ENCODE data around the gene EPOP.

Gene EPOP

DNA sequence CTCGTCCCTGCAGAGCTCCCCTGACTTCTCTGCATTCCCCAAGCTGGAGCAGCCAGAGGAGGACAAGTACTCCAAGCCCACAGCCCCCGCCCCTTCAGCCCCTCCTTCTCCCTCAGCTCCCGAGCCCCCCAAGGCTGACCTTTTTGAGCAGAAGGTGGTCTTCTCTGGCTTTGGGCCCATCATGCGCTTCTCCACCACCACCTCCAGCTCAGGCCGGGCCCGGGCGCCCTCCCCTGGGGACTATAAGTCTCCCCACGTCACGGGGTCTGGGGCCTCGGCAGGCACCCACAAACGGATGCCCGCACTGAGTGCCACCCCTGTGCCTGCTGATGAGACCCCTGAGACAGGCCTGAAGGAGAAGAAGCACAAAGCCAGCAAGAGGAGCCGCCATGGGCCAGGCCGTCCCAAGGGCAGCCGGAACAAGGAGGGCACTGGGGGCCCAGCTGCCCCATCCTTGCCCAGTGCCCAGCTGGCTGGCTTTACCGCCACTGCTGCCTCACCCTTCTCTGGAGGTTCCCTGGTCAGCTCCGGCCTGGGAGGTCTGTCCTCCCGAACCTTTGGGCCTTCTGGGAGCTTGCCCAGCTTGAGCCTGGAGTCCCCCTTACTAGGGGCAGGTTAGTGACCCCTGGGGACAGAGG, 41.7 kb upstream of the EPOP start:
- Histone ChIP-seq H3K4me2 (ENCODE audit: low read depth, low read length, poor library complexity, severe bottlenecking) (no peak overlapping the region), H3K36me3 (ENCODE audit: low read length) (peaks cover 3% of the 10 kb centered on the region; the same call in 1 of the 2 replicates)

DNA sequence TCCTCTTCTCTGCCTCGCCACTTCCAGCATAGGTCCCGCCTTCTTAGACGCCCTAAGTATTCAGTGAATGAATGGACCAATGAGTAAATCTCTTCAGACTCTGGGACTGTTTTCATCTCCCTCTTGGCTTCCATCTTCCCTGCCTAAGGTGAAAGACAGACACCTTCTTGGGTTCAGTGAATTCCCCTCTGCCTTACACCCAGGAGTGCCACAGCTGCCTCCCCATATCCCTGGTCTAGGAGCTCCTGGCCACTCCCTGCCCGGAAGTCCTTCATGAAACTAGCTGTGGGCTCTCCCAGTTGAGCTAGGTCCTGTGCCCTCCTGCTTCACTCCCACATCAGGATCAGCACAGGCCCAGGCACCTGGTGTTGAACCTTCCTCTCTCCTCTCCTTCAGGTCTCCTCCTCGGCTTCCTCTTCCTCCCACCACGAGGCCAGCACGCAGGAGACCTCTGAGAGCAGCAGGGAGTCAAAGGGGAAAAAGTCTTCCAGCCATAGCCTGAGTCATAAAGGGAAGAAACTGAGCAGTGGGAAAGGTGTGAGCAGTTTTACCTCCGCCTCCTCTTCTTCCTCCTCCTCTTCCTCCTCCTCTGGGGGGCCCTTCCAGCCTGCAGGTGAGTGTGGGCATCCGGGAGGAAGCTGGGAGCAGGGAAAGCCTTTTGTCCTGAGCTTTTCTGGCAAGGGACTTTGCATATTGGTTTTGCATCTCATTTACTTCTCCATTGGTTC, 40.6 kb upstream of the EPOP start:
- Histone ChIP-seq H3F3A (ENCODE audit: insufficient read depth) (no peaks in the 10 kb centered on the region), H3K79me2 (ENCODE audit: insufficient read depth, low read length) (no peaks in the 10 kb centered on the region), H3K9me2 (replicated peaks; ENCODE audit: insufficient read depth, low read length) (no peaks in the 10 kb centered on the region), H2AFZ (ENCODE audit: low read depth, low read length, severe bottlenecking) (no peak overlapping the region), H3K27me3 (ENCODE audit: low read length) (no peaks in the 10 kb centered on the region), H3K9me3 (ENCODE audit: insufficient read depth, low read length) (no peaks in the 10 kb centered on the region), H3K4me2 (ENCODE audit: low read depth, low read length, poor library complexity, severe bottlenecking) (no peak overlapping the region), H4K20me1 (ENCODE audit: low read depth, low read length) (no peaks in the 10 kb centered on the region), H3K4me3 (ENCODE audit: insufficient read depth, low read length, poor library complexity, severe bottlenecking) (no peak overlapping the region), H3K27ac (ENCODE audit: low read depth, low read length) (no peak overlapping the region), H3K9ac (ENCODE audit: low read length) (no peak overlapping the region), H3K36me3 (ENCODE audit: low read length) (no peaks in the 10 kb centered on the region; the same call in 1 of the 2 replicates)
- no peak for TF ChIP-seq EZH2phosphoT487 (conservative IDR thresholded peaks at IDR 0.05; ENCODE audit: low read length)
- TF ChIP-seq, protein P1, sequence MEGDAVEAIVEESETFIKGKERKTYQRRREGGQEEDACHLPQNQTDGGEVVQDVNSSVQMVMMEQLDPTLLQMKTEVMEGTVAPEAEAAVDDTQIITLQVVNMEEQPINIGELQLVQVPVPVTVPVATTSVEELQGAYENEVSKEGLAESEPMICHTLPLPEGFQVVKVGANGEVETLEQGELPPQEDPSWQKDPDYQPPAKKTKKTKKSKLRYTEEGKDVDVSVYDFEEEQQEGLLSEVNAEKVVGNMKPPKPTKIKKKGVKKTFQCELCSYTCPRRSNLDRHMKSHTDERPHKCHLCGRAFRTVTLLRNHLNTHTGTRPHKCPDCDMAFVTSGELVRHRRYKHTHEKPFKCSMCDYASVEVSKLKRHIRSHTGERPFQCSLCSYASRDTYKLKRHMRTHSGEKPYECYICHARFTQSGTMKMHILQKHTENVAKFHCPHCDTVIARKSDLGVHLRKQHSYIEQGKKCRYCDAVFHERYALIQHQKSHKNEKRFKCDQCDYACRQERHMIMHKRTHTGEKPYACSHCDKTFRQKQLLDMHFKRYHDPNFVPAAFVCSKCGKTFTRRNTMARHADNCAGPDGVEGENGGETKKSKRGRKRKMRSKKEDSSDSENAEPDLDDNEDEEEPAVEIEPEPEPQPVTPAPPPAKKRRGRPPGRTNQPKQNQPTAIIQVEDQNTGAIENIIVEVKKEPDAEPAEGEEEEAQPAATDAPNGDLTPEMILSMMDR (IDR thresholded peaks at IDR 0.05; ENCODE audit: insufficient read depth, low read length, poor library complexity, severe bottlenecking): no peak

More for the DNA sequence above, 41.7 kb upstream of the EPOP start:
- H3K79me2 ChIP-seq (ENCODE audit: insufficient read depth, low read length): no peaks in the 10 kb centered on the region
- H3K27me3 ChIP-seq (ENCODE audit: low read length): no peaks in the 10 kb centered on the region
- no peak for TF ChIP-seq EZH2phosphoT487 (conservative IDR thresholded peaks at IDR 0.05; ENCODE audit: low read length)
- TF ChIP-seq, protein P1 (IDR thresholded peaks at IDR 0.05; ENCODE audit: insufficient read depth, low read length, poor library complexity, severe bottlenecking): no peak
- no peaks in the 10 kb centered on the region for H3K9me2 ChIP-seq (replicated peaks; ENCODE audit: insufficient read depth, low read length)
- no peak overlapping the region for H2AFZ ChIP-seq (ENCODE audit: low read depth, low read length, severe bottlenecking)
- H3K27ac ChIP-seq (ENCODE audit: low read depth, low read length): no peak overlapping the region
- no peak overlapping the region for H3K9ac ChIP-seq (ENCODE audit: low read length)
- H3F3A ChIP-seq (ENCODE audit: insufficient read depth): no peaks in the 10 kb centered on the region
- H4K20me1 ChIP-seq (ENCODE audit: low read depth, low read length): no peaks in the 10 kb centered on the region
- H3K4me3 ChIP-seq (ENCODE audit: insufficient read depth, low read length, poor library complexity, severe bottlenecking): no peak overlapping the region
- no peaks in the 10 kb centered on the region for H3K9me3 ChIP-seq (ENCODE audit: insufficient read depth, low read length)

DNA sequence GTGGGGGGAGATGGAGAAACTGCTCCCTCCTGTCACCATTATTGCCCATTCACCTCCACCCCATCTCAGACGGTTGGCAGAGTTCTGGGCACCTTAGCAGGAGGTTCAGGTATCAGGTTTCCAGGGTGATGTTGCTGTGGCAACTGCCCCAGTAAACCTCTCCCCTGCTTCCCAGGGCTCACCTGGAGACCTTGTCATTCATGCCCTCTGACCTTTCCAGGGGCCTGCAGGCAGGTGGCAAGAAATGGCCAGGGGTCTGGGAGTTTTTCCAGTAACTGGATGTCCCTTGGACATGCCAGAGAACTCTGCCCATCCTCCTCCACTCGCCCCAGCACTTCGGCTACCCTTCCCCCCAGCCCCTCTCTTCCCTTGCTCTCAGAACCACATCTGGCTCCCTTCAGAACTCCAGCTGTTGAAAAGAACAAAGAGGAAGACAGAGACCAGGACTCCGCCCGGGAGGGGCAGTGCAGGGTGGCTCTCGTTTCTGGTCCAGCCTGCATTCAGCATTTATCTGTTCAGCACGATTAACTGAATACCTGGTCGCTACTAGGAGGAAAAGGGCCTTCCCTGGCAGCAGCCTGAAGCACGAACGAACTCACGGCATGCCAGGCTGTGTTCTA, 38.8 kb upstream of the EPOP start:
- Histone ChIP-seq H3K9me2 (replicated peaks; ENCODE audit: insufficient read depth, low read length) (no peaks in the 10 kb centered on the region), H3F3A (ENCODE audit: insufficient read depth) (no peaks in the 10 kb centered on the region), H3K4me2 (ENCODE audit: low read depth, low read length, poor library complexity, severe bottlenecking) (no peak overlapping the region), H3K79me2 (ENCODE audit: insufficient read depth, low read length) (no peaks in the 10 kb centered on the region), H3K27ac (ENCODE audit: low read depth, low read length) (no peak overlapping the region), H3K27me3 (ENCODE audit: low read length) (no peaks in the 10 kb centered on the region), H3K36me3 (ENCODE audit: low read length) (no peaks in the 10 kb centered on the region), H3K9ac (ENCODE audit: low read length) (no peak overlapping the region), H4K20me1 (ENCODE audit: low read depth, low read length) (no peaks in the 10 kb centered on the region), H3K9me3 (ENCODE audit: insufficient read depth, low read length) (no peaks in the 10 kb centered on the region), H2AFZ (ENCODE audit: low read depth, low read length, severe bottlenecking) (no peak overlapping the region), H3K4me3 (ENCODE audit: insufficient read depth, low read length, poor library complexity, severe bottlenecking) (no peak overlapping the region)
- TF ChIP-seq EZH2phosphoT487 (conservative IDR thresholded peaks at IDR 0.05; ENCODE audit: low read length): no peak
- TF ChIP-seq, protein P1 (IDR thresholded peaks at IDR 0.05; ENCODE audit: insufficient read depth, low read length, poor library complexity, severe bottlenecking): no peak
